Measurements from ENCODE around the gene COX18.

- no peak for TF ChIP-seq POLR2A (IDR thresholded peaks at IDR 0.05)
- no peak for TF ChIP-seq CTCF (IDR thresholded peaks at IDR 0.05)
These were observed 23.6 kb downstream of the COX18 start for GRCh38 chr4:73045879-73046278.

Data from tibial nerve (tissue), 3 donors.